Pulmonary artery endothelial cell (primary cell): ENCODE data around the gene FCER2. TPM values are rescaled to one million over a fixed set of nuclear protein-coding genes. Genes with fewer than 3 reads are reported as not detected.

Experiments used
- total RNA-seq: library from RNA; depleted of rRNA; stranded (reverse); fragments of >200 nt; gene quantifications from 2 replicates; pipeline ENCODE4 v1.2.3, GENCODE V29; 2014

Gene FCER2
- total RNA-seq, 1 donor from 2014 or later, result not detected

Other genes with a start within 250 kb of the FCER2 start
- 0.46 and 1.9 TPM in 2 replicates for gene PEX11G, start 213.1 kb downstream of the FCER2 start, total RNA-seq
- 11.7 and 16.0 TPM in 2 replicates for gene ZNF358, start 186.0 kb downstream of the FCER2 start, total RNA-seq
- gene MCOLN1, start 179.5 kb downstream of the FCER2 start, total RNA-seq, result 3.8 and 6.2 TPM in 2 replicates
- gene PNPLA6, start 166.4 kb downstream of the FCER2 start, total RNA-seq, result 82.8 and 106 TPM in 2 replicates
- gene CAMSAP3, start 106.3 kb downstream of the FCER2 start, total RNA-seq, result 0.13 and 0.21 TPM in 2 replicates
- gene XAB2, start 72.6 kb downstream of the FCER2 start, total RNA-seq, result 23.9 and 30.6 TPM in 2 replicates
- 19.3 and 28.9 TPM in 2 replicates for gene PET100, start 72.3 kb downstream of the FCER2 start, total RNA-seq
- gene PCP2, start 68.4 kb downstream of the FCER2 start, total RNA-seq, result not detected in 2 replicates
- gene STXBP2, start 65.0 kb downstream of the FCER2 start, total RNA-seq, result 29.5 and 30.9 TPM in 2 replicates
- not detected in 2 replicates for gene RETN, start 33.1 kb downstream of the FCER2 start, total RNA-seq
- gene MCEMP1, start 25.0 kb downstream of the FCER2 start, total RNA-seq, result not detected in 2 replicates
- 121 and 191 TPM in 2 replicates for gene TRAPPC5, start 21.3 kb downstream of the FCER2 start, total RNA-seq
- gene CLEC4G, start 30.0 kb upstream of the FCER2 start, total RNA-seq, result not detected in 2 replicates
- not detected in 2 replicates for gene CD209, start 45.4 kb upstream of the FCER2 start, total RNA-seq
- gene CLEC4M, start 61.1 kb upstream of the FCER2 start, total RNA-seq, result 0.07 and 0.21 TPM in 2 replicates
- 11.7 and 13.9 TPM in 2 replicates for gene EVI5L, start 128.1 kb upstream of the FCER2 start, total RNA-seq
- 0.07 TPM in 1 of 2 replicates, not detected in the other for gene PRR36, start 172.3 kb upstream of the FCER2 start, total RNA-seq
- 1.2 and 2.0 TPM in 2 replicates for gene LRRC8E, start 186.4 kb upstream of the FCER2 start, total RNA-seq
- gene MAP2K7, start 201.7 kb upstream of the FCER2 start, total RNA-seq, result 8.8 and 11.6 TPM in 2 replicates
- 0.53 and 0.73 TPM in 2 replicates for gene TGFBR3L, start 212.7 kb upstream of the FCER2 start, total RNA-seq
- 15.0 and 20.8 TPM in 2 replicates for gene SNAPC2, start 218.2 kb upstream of the FCER2 start, total RNA-seq
- gene CTXN1, start 224.0 kb upstream of the FCER2 start, total RNA-seq, result 3.1 and 8.2 TPM in 2 replicates
- 44.0 and 51.6 TPM in 2 replicates for gene TIMM44, start 241.5 kb upstream of the FCER2 start, total RNA-seq